ENCODE results near the gene ANKZF1. TPM values are rescaled to one million over a fixed set of nuclear protein-coding genes. Genes with fewer than 3 reads are reported as not detected.

ANKZF1 gene
- total and polyA plus RNA-seq, 10 of the 15 experiments (the other 5 are each of a cell fraction or from before 2014, with no cell fraction given) = 3.1 to 104 (median 35.0) TPM

DNA sequence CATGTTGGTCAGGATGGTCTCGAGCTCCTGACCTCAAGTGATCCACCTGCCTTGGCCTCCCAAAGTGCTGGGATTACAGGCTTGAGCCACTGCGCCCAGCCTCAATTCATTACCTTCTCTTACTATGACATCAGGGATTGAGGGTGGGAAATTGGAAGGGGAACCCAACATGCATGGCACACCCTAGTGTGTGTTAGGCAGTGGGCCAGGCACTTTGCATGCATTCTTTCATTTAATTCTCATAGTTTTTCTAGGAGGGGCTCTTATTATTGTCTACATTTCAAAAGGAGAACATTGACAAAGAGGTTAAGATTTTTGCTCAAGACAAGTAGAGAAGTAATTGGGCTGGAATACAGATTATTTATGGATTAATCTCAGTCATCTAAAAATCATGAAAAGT lies 38.7 kb downstream of the ANKZF1 start:
- Histone ChIP-seq H3K4me2 (ENCODE audit: control insufficient read depth, insufficient read depth) (no peak overlapping the region), H3K36me3 (ENCODE audit: control insufficient read depth in 2 of 2, insufficient read depth in 2 of 2, low read length in 1 of 2) (no peaks in the 10 kb centered on the region), H3K79me2 (ENCODE audit: control insufficient read depth, insufficient read depth, low read length) (no peaks in the 10 kb centered on the region), H3K4me3 (no peak overlapping the region), H3K9ac (ENCODE audit: control insufficient read depth, insufficient read depth, low read length) (no peak overlapping the region), H3K27me3 (replicated peaks in 1 of 2; ENCODE audit: control insufficient read depth in 2 of 2, insufficient read depth in 2 of 2, low read length in 1 of 2) (no peaks in the 10 kb centered on the region), H3K27ac (ENCODE audit: control insufficient read depth, insufficient read depth) (no peak overlapping the region), H2AFZ (ENCODE audit: control insufficient read depth, low read depth, low read length) (no peak overlapping the region), H3K9me3 (replicated peaks; ENCODE audit: control insufficient read depth, insufficient read depth, low read length) (no peaks in the 10 kb centered on the region), H3K4me1 (ENCODE audit: control insufficient read depth, insufficient read depth, low read length) (no peaks in the 10 kb centered on the region), H4K20me1 (ENCODE audit: control insufficient read depth, insufficient read depth) (no peaks in the 10 kb centered on the region)
- ChIA-PET RAD21 (ENCODE audit: unreplicated experiment) (no interaction called here), POLR2A (interaction anchor here (0.8 kb wide), 1 partner anchor 23 kb away, joined by 3 read pairs; the partner anchor contains the start of genes GLB1L and STK16), CTCF (no interaction called here), SMC1A (ENCODE audit: uncharacterized antibody, unreplicated experiment) (interaction anchor here (1.8 kb wide), 1 partner anchor 23 kb away, joined by 6 read pairs; the partner anchor contains the start of genes GLB1L and STK16)
- in situ Hi-C loops (cut with MboI) (no loop called here), intact Hi-C loops (cut with micrococcal nuclease; ENCODE audit: unreplicated experiment) (no loop called here)
- no peak for ATAC-seq
- 35% methylated on average over 2 of the region's 2 CpGs for WGBS (ENCODE audit: insufficient coverage, insufficient replicate concordance, low lambda C conversion rate, missing lambda C conversion rate)
- no peak for FAIRE-seq
- TF ChIP-seq IRF4 (IDR thresholded peaks at IDR 0.05; ENCODE audit: low read depth, low read length) = no peak
- TF ChIP-seq, protein P1, sequence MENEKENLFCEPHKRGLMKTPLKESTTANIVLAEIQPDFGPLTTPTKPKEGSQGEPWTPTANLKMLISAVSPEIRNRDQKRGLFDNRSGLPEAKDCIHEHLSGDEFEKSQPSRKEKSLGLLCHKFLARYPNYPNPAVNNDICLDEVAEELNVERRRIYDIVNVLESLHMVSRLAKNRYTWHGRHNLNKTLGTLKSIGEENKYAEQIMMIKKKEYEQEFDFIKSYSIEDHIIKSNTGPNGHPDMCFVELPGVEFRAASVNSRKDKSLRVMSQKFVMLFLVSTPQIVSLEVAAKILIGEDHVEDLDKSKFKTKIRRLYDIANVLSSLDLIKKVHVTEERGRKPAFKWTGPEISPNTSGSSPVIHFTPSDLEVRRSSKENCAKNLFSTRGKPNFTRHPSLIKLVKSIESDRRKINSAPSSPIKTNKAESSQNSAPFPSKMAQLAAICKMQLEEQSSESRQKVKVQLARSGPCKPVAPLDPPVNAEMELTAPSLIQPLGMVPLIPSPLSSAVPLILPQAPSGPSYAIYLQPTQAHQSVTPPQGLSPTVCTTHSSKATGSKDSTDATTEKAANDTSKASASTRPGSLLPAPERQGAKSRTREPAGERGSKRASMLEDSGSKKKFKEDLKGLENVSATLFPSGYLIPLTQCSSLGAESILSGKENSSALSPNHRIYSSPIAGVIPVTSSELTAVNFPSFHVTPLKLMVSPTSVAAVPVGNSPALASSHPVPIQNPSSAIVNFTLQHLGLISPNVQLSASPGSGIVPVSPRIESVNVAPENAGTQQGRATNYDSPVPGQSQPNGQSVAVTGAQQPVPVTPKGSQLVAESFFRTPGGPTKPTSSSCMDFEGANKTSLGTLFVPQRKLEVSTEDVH (IDR thresholded peaks at IDR 0.05; ENCODE audit: low read depth, partially characterized antibody) = no peak
- no peak for TF ChIP-seq NR2F1 (conservative IDR thresholded peaks at IDR 0.05)
- TF ChIP-seq ASH2L (IDR thresholded peaks at IDR 0.05; ENCODE audit: borderline replicate concordance, low read depth) = no peak
- no peak for TF ChIP-seq POU2F2 (IDR thresholded peaks at IDR 0.05; ENCODE audit: borderline replicate concordance, low read depth, low read length)
- TF ChIP-seq SREBF2 (IDR thresholded peaks at IDR 0.05; ENCODE audit: low read length) = no peak
- no peak for DNase-seq (ENCODE audit: low read depth, low spot score)
- BruUV-seq (replicated peaks) = no TSS peak
